HEK293 (cell line): ENCODE results near the gene SORCS3.

Experiments used
- CTCF ChIA-PET: fragments of 350-600 bp; formaldehyde crosslinking; extraction: SDS; loops from one replicate; lab custom pipeline; 2021; ENCODE audit warnings: antibody characterized with exemption; lab: Yijun Ruan, JAX
- POLR2A ChIA-PET: fragments of 300-600 bp; formaldehyde crosslinking; extraction: SDS; loops from one replicate; lab custom pipeline; 2020; ENCODE audit warnings: antibody characterized with exemption, inconsistent platforms; lab: Yijun Ruan, JAX
- H3K27ac ChIP-seq: fragments of 200-500 bp; sonication (Bioruptor generic); 2 replicates; pipeline ENCODE4 v1.5.1; 2014; ENCODE audit warnings: low read depth, low read length, control low read depth, inconsistent platforms; ENCODE audit errors: extremely low read depth
- H3K36me3 ChIP-seq, 2 experiments: fragments of 200-500 bp in 1 of 2; sonication (Bioruptor generic) in 1 of 2; 1 replicate in 1 of 2; 2 replicates in 1 of 2; pipeline ENCODE4 v1.5.1; 2014 to 2017; ENCODE audit warnings: inconsistent platforms in 2 of 2, low read length in 2 of 2; ENCODE audit not compliant: control insufficient read depth in 2 of 2, insufficient read depth in 1 of 2
- H3K4me1 ChIP-seq: fragments of 200-500 bp; sonication (Bioruptor generic); 2 replicates; pipeline ENCODE4 v1.5.1; 2014; ENCODE audit warnings: mild to moderate bottlenecking, low read length, inconsistent platforms; ENCODE audit not compliant: control insufficient read depth, insufficient read depth
- H3K4me3 ChIP-seq: 2 replicates; pipeline ENCODE4 v1.5.1; 2011; ENCODE audit warnings: low read depth, mild to moderate bottlenecking, control low read depth, low read length, moderate library complexity
- H3K9me3 ChIP-seq: fragments of 200-500 bp; sonication (Bioruptor generic); 2 replicates; pipeline ENCODE4 v1.5.1; 2014; ENCODE audit warnings: low read depth, low read length, inconsistent platforms; ENCODE audit not compliant: control insufficient read depth, insufficient read depth
- ATF2 ChIP-seq: fragments of 450-650 bp; formaldehyde crosslinking; IDR thresholded peaks from 2 replicates; pipeline ENCODE4 v1.5.1; 2016; ENCODE audit warnings: missing biosample characterization, missing genetic modification characterization, low read depth
- EGR2 ChIP-seq: fragments of 450-650 bp; formaldehyde crosslinking; IDR thresholded peaks from 2 replicates; pipeline ENCODE4 v1.5.1; 2016; ENCODE audit warnings: low read depth, missing biosample characterization, missing genetic modification characterization
- RBAK ChIP-seq: fragments of 450-650 bp; formaldehyde crosslinking; IDR thresholded peaks from 2 replicates; pipeline ENCODE4 v1.5.1; 2016; ENCODE audit warnings: missing biosample characterization, missing genetic modification characterization
- REST ChIP-seq: fragments of 450-650 bp; formaldehyde crosslinking; IDR thresholded peaks from 2 replicates; pipeline ENCODE4 v1.5.1; 2016; ENCODE audit warnings: missing biosample characterization, missing genetic modification characterization
- SCRT1 ChIP-seq: fragments of 450-650 bp; formaldehyde crosslinking; IDR thresholded peaks from 2 replicates; pipeline ENCODE4 v1.5.1; 2016; ENCODE audit warnings: missing biosample characterization, missing genetic modification characterization, borderline replicate concordance
- SP7 ChIP-seq: fragments of 450-650 bp; formaldehyde crosslinking; IDR thresholded peaks from 2 replicates; pipeline ENCODE4 v1.5.1; 2016; ENCODE audit warnings: missing biosample characterization, missing genetic modification characterization
- ZBTB7A ChIP-seq: fragments of 450-650 bp; formaldehyde crosslinking; IDR thresholded peaks from 2 replicates; pipeline ENCODE4 v1.5.1; 2016; ENCODE audit warnings: low read depth, missing biosample characterization, missing genetic modification characterization
- ZFHX2 ChIP-seq: fragments of 450-650 bp; formaldehyde crosslinking; conservative IDR thresholded peaks from 2 replicates; pipeline ENCODE4 v1.5.1; 2016; ENCODE audit warnings: missing biosample characterization, missing genetic modification characterization
- ZFP37 ChIP-seq: fragments of 450-650 bp; formaldehyde crosslinking; IDR thresholded peaks from 2 replicates; pipeline ENCODE4 v1.5.1; 2016; ENCODE audit warnings: missing biosample characterization, missing genetic modification characterization
- ZNF112 ChIP-seq: fragments of 450-650 bp; formaldehyde crosslinking; IDR thresholded peaks from 2 replicates; pipeline ENCODE4 v1.5.0; 2017; ENCODE audit warnings: missing biosample characterization, missing genetic modification characterization
- ZNF133 ChIP-seq: fragments of 450-650 bp; formaldehyde crosslinking; IDR thresholded peaks from 2 replicates; pipeline ENCODE4 v1.5.1; 2016; ENCODE audit warnings: missing biosample characterization, missing genetic modification characterization
- ZNF19 ChIP-seq: fragments of 450-650 bp; formaldehyde crosslinking; IDR thresholded peaks from 2 replicates; pipeline ENCODE4; 2016; ENCODE audit warnings: missing biosample characterization, missing genetic modification characterization, low read depth
- ZNF248 ChIP-seq: fragments of 450-650 bp; formaldehyde crosslinking; IDR thresholded peaks from 2 replicates; pipeline ENCODE4 v1.5.1; 2017; ENCODE audit warnings: missing biosample characterization, missing genetic modification characterization
- ZNF26 ChIP-seq: fragments of 450-650 bp; formaldehyde crosslinking; IDR thresholded peaks from 2 replicates; pipeline ENCODE4 v1.5.1; 2016; ENCODE audit warnings: missing biosample characterization, missing genetic modification characterization
- ZNF280C ChIP-seq: fragments of 450-650 bp; formaldehyde crosslinking; IDR thresholded peaks from 2 replicates; pipeline ENCODE4 v1.5.1; 2016; ENCODE audit warnings: missing biosample characterization, missing genetic modification characterization
- ZNF449 ChIP-seq: fragments of 450-650 bp; formaldehyde crosslinking; IDR thresholded peaks from 2 replicates; pipeline ENCODE4 v1.5.1; 2017; ENCODE audit warnings: missing biosample characterization, mild to moderate bottlenecking, missing genetic modification characterization, moderate library complexity
- ZNF48 ChIP-seq: fragments of 450-650 bp; formaldehyde crosslinking; IDR thresholded peaks from 2 replicates; pipeline ENCODE4 v1.5.1; 2016; ENCODE audit warnings: missing biosample characterization, missing genetic modification characterization
- ZNF513 ChIP-seq: fragments of 450-650 bp; IDR thresholded peaks from 2 replicates; pipeline ENCODE4 v1.5.1; 2018; ENCODE audit warnings: missing biosample characterization, missing genetic modification characterization
- ZNF555 ChIP-seq: fragments of 450-650 bp; formaldehyde crosslinking; conservative IDR thresholded peaks from 2 replicates; pipeline ENCODE4 v1.5.1; 2017; ENCODE audit warnings: missing biosample characterization, mild to moderate bottlenecking, missing genetic modification characterization, inconsistent platforms
- ZNF585B ChIP-seq: fragments of 450-650 bp; formaldehyde crosslinking; IDR thresholded peaks from 2 replicates; pipeline ENCODE4 v1.5.1; 2016; ENCODE audit warnings: missing biosample characterization, missing genetic modification characterization
- ZSCAN4 ChIP-seq: fragments of 450-650 bp; formaldehyde crosslinking; IDR thresholded peaks from 2 replicates; pipeline ENCODE4 v1.5.1; 2017; ENCODE audit warnings: missing biosample characterization, missing genetic modification characterization

The SORCS3 gene

GRCh38 chr10:105044902-105045301 lies 403.8 kb downstream of the SORCS3 start (continued):
- no peak for TF ChIP-seq ZNF48
- TF ChIP-seq ZNF112 (tag by site-specific recombination) = no peak
- no peak for TF ChIP-seq ZSCAN4
- TF ChIP-seq SCRT1 (tag by site-specific recombination) = no peak
- no peak for TF ChIP-seq ZNF19
- no peak for TF ChIP-seq ZNF555
- TF ChIP-seq ATF2 (tag by site-specific recombination) = no peak

GRCh38 chr10:105056413-105056812 lies 415.3 kb downstream of the SORCS3 start:
- no peaks in the 10 kb centered on the region for H3K36me3 ChIP-seq
- ChIA-PET CTCF (no interaction called here), POLR2A (no interaction called here)
- H3K4me3 ChIP-seq = no peak overlapping the region
- H3K27ac ChIP-seq = no peak overlapping the region
- no peaks in the 10 kb centered on the region for H3K4me1 ChIP-seq
- no peaks in the 10 kb centered on the region for H3K9me3 ChIP-seq
- no peak for TF ChIP-seq ZFHX2
- no peak for TF ChIP-seq RBAK (tag by site-specific recombination)
- TF ChIP-seq ZBTB7A = no peak
- TF ChIP-seq ZNF248 (tag by site-specific recombination) = no peak
- TF ChIP-seq ZNF280C (tag by site-specific recombination) = no peak
- no peak for TF ChIP-seq SP7
- no peak for TF ChIP-seq EGR2
- no peak for TF ChIP-seq ZNF449 (tag by site-specific recombination)
- no peak for TF ChIP-seq ZNF513 (tag by site-specific recombination)
- no peak for TF ChIP-seq ZNF585B
- TF ChIP-seq ZNF26 = no peak
- no peak for TF ChIP-seq ZFP37 (tag by site-specific recombination)
- TF ChIP-seq REST (tag by site-specific recombination) = no peak
- TF ChIP-seq ZNF133 (tag by site-specific recombination) = no peak
